ENCODE measurements around the gene FRYL.

GRCh38 chr4:48518143-48518542 is 261.9 kb downstream of the FRYL start:
- TF ChIP-seq CTCF (IDR thresholded peaks at IDR 0.05; ENCODE audit: poor library complexity, severe bottlenecking) (no peak), POLR2AphosphoS5 (IDR thresholded peaks at IDR 0.05) (no peak), TAF1 (IDR thresholded peaks at IDR 0.05; ENCODE audit: low read depth) (no peak)
